IMR-90 (cell line): ENCODE results near the gene ANKRD11. TPM values are rescaled to one million over a fixed set of nuclear protein-coding genes. Genes with fewer than 3 reads are reported as not detected.

Experiments
- ATAC-seq: fragments of 200-7000 bp; cut with Tn5 transposase; 2 replicates; pipeline ENCODE4 v1.9.1; 2020; ENCODE audit warnings: low read depth, mild to moderate bottlenecking, moderate library complexity
- BruUV-seq: library from RNA; stranded (reverse); fragments of 400-500 nt; replicated peaks from 2 replicates; lab custom pipeline; 2021; lab: Mats Ljungman, UMichigan
- CTCF ChIA-PET: fragments of 300-600 bp; formaldehyde crosslinking; extraction: SDS; loops from one replicate; lab custom pipeline; 2021; ENCODE audit warnings: antibody characterized with exemption; lab: Yijun Ruan, JAX
- POLR2A ChIA-PET: fragments of 300-600 bp; sonication (Branson Sonifier 250); formaldehyde crosslinking; loops from one replicate; lab custom pipeline; 2022; ENCODE audit warnings: antibody characterized with exemption; ENCODE audit not compliant: unreplicated experiment; lab: Charles Lee
- DNase-seq: peaks from one replicate; pipeline ENCODE4 v3.0.0; 2013
- H2AFZ ChIP-seq: replicated peaks from 2 replicates; pipeline ENCODE3; 2013; ENCODE audit warnings: low read length, mild to moderate bottlenecking; ENCODE audit not compliant: poor library complexity
- H2AK5ac ChIP-seq: 2 replicates; pipeline ENCODE4 v1.6.1; 2013; ENCODE audit warnings: low read depth, low read length, inconsistent platforms
- H2AK9ac ChIP-seq: replicated peaks from 2 replicates; pipeline ENCODE3; 2013; ENCODE audit warnings: mild to moderate bottlenecking, low read depth, low read length, moderate library complexity; ENCODE audit not compliant: poor library complexity
- H2BK120ac ChIP-seq: 2 replicates; pipeline ENCODE4 v1.6.1; 2013; ENCODE audit warnings: low read depth, low read length, inconsistent platforms
- H2BK15ac ChIP-seq: 3 replicates; pipeline ENCODE4 v1.6.1; 2013; ENCODE audit warnings: low read depth, low read length, inconsistent platforms
- H2BK20ac ChIP-seq: 2 replicates; pipeline ENCODE4 v1.6.1; 2013; ENCODE audit warnings: low read depth, mild to moderate bottlenecking, inconsistent platforms, low read length, moderate library complexity
- H2BK5ac ChIP-seq: 2 replicates; pipeline ENCODE4 v1.6.1; 2013; ENCODE audit warnings: mild to moderate bottlenecking, low read depth, low read length, inconsistent platforms; ENCODE audit not compliant: poor library complexity, severe bottlenecking
- H3K14ac ChIP-seq: replicated peaks from 2 replicates; pipeline ENCODE4 v1.6.1; 2013; ENCODE audit warnings: low read depth, low read length, inconsistent platforms
- H3K18ac ChIP-seq: 2 replicates; pipeline ENCODE4 v1.6.1; 2013; ENCODE audit warnings: low read depth, low read length, control low read depth
- H3K23ac ChIP-seq: 2 replicates; pipeline ENCODE4 v1.6.1; 2013; ENCODE audit warnings: low read depth, low read length, inconsistent platforms
- H3K27ac ChIP-seq: 2 replicates; pipeline ENCODE4 v1.5.1; 2013; ENCODE audit warnings: mild to moderate bottlenecking, control low read depth, low read length; ENCODE audit not compliant: insufficient read depth
- H3K27me3 ChIP-seq: 2 replicates; pipeline ENCODE4 v1.6.1; 2013; ENCODE audit warnings: low read length; ENCODE audit not compliant: control insufficient read depth, insufficient read depth
- H3K36me3 ChIP-seq: 2 replicates; pipeline ENCODE4 v1.6.1; 2013; ENCODE audit warnings: low read length, mixed read lengths; ENCODE audit not compliant: control insufficient read depth, insufficient read depth
- H3K4ac ChIP-seq: 2 replicates; pipeline ENCODE4 v1.6.1; 2013; ENCODE audit warnings: low read depth, low read length, inconsistent platforms
- H3K4me1 ChIP-seq: 2 replicates; pipeline ENCODE4 v1.6.1; 2013; ENCODE audit warnings: low read length, mixed read lengths; ENCODE audit not compliant: control insufficient read depth, insufficient read depth
- H3K4me2 ChIP-seq: 2 replicates; pipeline ENCODE4 v1.6.1; 2013; ENCODE audit warnings: low read depth, mild to moderate bottlenecking, control low read depth, low read length, moderate library complexity
- H3K4me3 ChIP-seq: 2 replicates; pipeline ENCODE4 v1.5.1; 2013; ENCODE audit warnings: low read depth, mild to moderate bottlenecking, control low read depth, low read length, moderate library complexity; ENCODE audit not compliant: insufficient read depth
- H3K56ac ChIP-seq: 2 replicates; pipeline ENCODE4 v1.6.1; 2013; ENCODE audit warnings: low read length, inconsistent platforms; ENCODE audit not compliant: insufficient read depth; ENCODE audit errors: extremely low read depth
- H3K79me1 ChIP-seq, 2 experiments: 2 replicates each; pipeline ENCODE4 v1.6.1; 2013; ENCODE audit warnings: low read length in 2 of 2, inconsistent platforms in 1 of 2, low read depth in 1 of 2
- H3K9ac ChIP-seq: 2 replicates; pipeline ENCODE4 v1.6.1; 2013; ENCODE audit warnings: low read depth, low read length, control low read depth
- H3K9me1 ChIP-seq: 2 replicates; pipeline ENCODE4 v1.6.1; 2013; ENCODE audit warnings: low read length, inconsistent platforms; ENCODE audit not compliant: insufficient read depth
- H3K9me3 ChIP-seq: 2 replicates; pipeline ENCODE4 v1.6.1; 2013; ENCODE audit warnings: low read length; ENCODE audit not compliant: control insufficient read depth, insufficient read depth
- H4K20me1 ChIP-seq: 2 replicates; pipeline ENCODE4 v1.6.1; 2013; ENCODE audit warnings: low read length, inconsistent platforms; ENCODE audit not compliant: insufficient read depth
- H4K5ac ChIP-seq: 2 replicates; pipeline ENCODE4 v1.6.1; 2013; ENCODE audit warnings: mild to moderate bottlenecking, low read depth, low read length, control low read depth
- H4K8ac ChIP-seq, 2 experiments: 2 replicates each; pipeline ENCODE4 v1.6.1; 2013; ENCODE audit warnings: low read depth in 2 of 2, low read length in 2 of 2, control low read depth in 1 of 2, inconsistent platforms in 1 of 2
- H4K91ac ChIP-seq: 2 replicates; pipeline ENCODE4 v1.6.1; 2013; ENCODE audit warnings: low read depth, low read length, inconsistent platforms; ENCODE audit not compliant: insufficient read depth
- CEBPB ChIP-seq: IDR thresholded peaks from 2 replicates; pipeline ENCODE4 v1.6.1; 2012; ENCODE audit warnings: low read depth, low read length, improper control_type of control experiment
- FOS ChIP-seq: fragments of 150-350 bp; IDR thresholded peaks from 2 replicates; pipeline ENCODE4 v1.6.1; 2016; ENCODE audit warnings: low read depth, low read length
- WGBS, 2 experiments: methylation state at CpG; one replicate each; pipeline versions ENCODE4 v1.1.5 to v1.1.7; 2013; ENCODE audit warnings: missing lambda C conversion rate in 2 of 2; ENCODE audit not compliant: insufficient read length in 1 of 2; ENCODE audit errors: extremely low coverage in 2 of 2; 5-methylcytosine and 5-hydroxymethylcytosine counted together
- dilution Hi-C: fragments of 300-500 bp; cut with HindIII; formaldehyde crosslinking; loops from one replicate; pipeline ENCODE4 v1.14.3; 2018; ENCODE audit warnings: low sequenced_read_pairs; ENCODE audit not compliant: unreplicated experiment
- in situ Hi-C: fragments of 300-500 bp; cut with MboI; formaldehyde crosslinking; loops from 3 replicates; pipeline ENCODE4 v1.14.3; 2019; ENCODE audit warnings: low sequenced_read_pairs, inconsistent platforms, mixed read lengths
- intact Hi-C: fragments of 100-400 bp; cut with micrococcal nuclease; formaldehyde crosslinking; loops from 2 replicates; pipeline ENCODE4 v1.10.0; 2022
- polyA plus RNA-seq, 3 experiments: library from polyadenylated mRNA; depleted of rRNA; stranded (reverse); fragments of >200 nt; gene quantifications; 2 replicates each; pipeline ENCODE4 v1.2.3, GENCODE V29; 2012; ENCODE audit warnings: low replicate concordance in 1 of 3
- total RNA-seq: library from RNA; depleted of rRNA; stranded (reverse); fragments of >200 nt; gene quantifications from 2 replicates; pipeline ENCODE4 v1.2.3, GENCODE V29; 2012

ANKRD11 gene
- total and polyA plus RNA-seq, 2 of the 4 experiments (the other 2 are of a cell fraction) = 46.8 to 71.9 TPM

- Histone ChIP-seq H3K4me3 (no peak overlapping the region), H3K14ac (no peak overlapping the region), H3K23ac (no peak overlapping the region), H3K4me2 (no peak overlapping the region), H2BK20ac (no peak overlapping the region), H4K5ac (no peak overlapping the region), H2BK120ac (no peak overlapping the region), H2AFZ (no peak overlapping the region), H3K4me1 (peaks cover 27% of the 10 kb centered on the region), H3K9me3 (no peaks in the 10 kb centered on the region), H2AK9ac (no peak overlapping the region), H3K4ac (no peak overlapping the region), H3K27ac (no peak overlapping the region), H3K18ac (no peak overlapping the region), H4K8ac (no peak overlapping the region), H4K91ac (no peak overlapping the region), H2BK15ac (no peak overlapping the region), H4K20me1 (peaks cover 98% of the 10 kb centered on the region), H3K56ac (no peak overlapping the region), H2BK5ac (no peak overlapping the region), H3K79me1 (peaks cover 0 to 66% of the 10 kb centered on the region in 2 experiments; a peak in 2 of 4 replicates), H3K27me3 (no peaks in the 10 kb centered on the region), H2AK5ac (no peak overlapping the region), H3K9ac (no peak overlapping the region), H3K36me3 (no peaks in the 10 kb centered on the region), H3K9me1 (peaks cover 48% of the 10 kb centered on the region)
- ChIA-PET CTCF (no interaction called here), POLR2A (no interaction called here)
- intact Hi-C loops = no loop called here
- in situ Hi-C loops = no loop called here
- dilution Hi-C loops = no loop called here
- TF ChIP-seq FOS (no peak), CEBPB (peak; percentile 19; the same call in 1 of the 2 replicates)
- DNase-seq (no peak), ATAC-seq (no peak)
- WGBS, 2 experiments = no CpG with 5 or more reads among the region's 5 CpGs
- BruUV-seq = no TSS peak
These were observed 6.3 kb downstream of the ANKRD11 start for GRCh38 chr16:89484041-89484501.
